NCI-H1105 (cell line): ENCODE data around the gene IGFBP6.
A peak's percentile ranks its signal among the peaks of the same experiment; 100 is the strongest.
"Not testable (repeated sequence)": the region's sequence is repeated elsewhere in the genome, so short reads cannot be mapped to it uniquely, and the experiment has no call there.

Experiments
- DNase-seq: peaks from one replicate; lab custom pipeline; 2025; lab: John Stamatoyannopoulos, UW

Gene IGFBP6

GRCh38 chr12:53096759-53097158 lies 708 bp upstream of the IGFBP6 start:
- no peak for DNase-seq

DNA sequence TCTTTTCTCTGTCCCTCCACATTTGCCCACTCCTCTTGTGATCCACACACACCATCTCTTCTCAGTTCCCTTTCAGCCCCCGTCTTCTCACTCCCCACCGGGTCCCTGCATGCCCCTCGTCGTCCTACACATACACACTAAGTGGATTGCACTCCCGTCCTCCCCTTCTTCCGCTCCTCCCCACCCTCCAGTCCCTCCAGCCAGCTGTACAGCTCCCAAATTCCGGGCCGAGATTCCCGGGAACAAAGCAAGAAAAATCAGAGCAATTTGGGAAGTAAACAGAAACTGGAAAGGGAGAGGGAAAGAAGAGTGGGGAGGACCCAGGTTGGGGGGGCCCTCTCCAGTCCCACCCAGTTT lies 282 bp upstream of the IGFBP6 start:
- no peak for DNase-seq

DNA sequence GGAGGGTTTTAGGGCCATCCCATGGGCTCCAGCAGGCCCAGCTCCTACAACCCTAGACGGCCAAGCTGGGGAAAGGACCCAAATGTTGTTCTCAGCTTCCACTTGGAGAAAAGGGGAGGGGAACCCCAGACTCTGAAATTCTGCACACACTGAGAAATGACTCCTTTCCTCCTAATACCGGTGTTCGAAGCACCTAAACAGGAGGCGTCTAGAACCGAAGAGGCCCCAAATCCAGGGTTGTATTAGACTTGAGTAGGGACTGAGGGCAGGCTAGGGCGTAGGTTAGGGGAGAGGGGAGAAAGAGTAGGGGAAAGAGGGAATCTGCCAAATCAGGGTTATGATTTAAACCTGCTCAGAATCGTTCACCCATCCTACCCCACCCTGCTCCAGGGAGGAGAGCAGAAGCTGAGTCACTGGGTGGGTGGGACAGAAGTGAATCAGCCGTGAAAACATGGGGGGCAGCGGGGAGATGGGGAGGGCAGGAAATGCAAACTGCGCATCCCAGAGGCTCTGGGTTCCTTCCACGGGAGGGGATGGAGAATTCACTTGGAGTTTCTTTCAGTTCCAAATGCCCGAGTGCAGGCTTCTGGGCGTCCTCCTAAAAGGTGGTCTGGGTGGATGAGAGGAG lies 1.0 kb downstream of the IGFBP6 start:
- DNase-seq: no peak

DNA sequence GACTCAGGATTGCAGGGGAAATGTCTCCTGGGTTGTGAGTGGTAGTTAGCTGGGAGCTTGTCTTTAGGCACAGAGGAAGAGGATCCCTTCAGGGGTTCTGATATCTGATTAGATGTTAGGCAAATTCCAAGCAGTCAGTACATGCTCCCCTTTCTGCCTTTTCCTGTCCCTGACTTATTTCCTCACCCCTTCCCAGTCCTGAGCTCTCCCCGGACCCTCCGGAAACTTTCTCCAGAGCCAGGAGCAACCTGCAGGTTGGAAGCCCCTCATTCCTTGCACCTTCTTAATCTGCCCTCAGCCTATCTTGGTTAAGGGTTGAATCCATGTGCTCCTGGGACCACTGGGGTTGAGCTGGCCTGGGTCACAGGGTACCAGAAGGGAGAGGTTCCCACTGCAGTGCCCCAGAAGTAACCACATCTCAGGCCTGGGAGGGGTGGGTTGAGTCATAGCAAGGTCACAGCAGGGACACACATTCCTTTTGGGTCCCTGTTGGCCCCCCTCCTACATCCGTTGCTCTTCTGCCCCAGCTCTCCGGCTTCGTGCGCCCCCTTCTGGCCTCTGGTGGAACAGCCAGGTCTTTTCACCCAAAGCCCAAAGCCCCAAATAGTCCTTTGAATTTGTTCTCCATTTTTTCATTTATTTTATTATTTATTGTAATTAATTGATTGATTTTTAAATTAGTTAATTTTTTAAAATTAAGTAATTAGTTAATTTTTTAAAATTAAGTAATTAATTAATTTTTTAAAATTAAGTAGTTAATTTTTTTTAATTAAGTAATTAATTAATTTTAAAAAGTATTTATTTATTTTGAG lies 1.8 kb downstream of the IGFBP6 start:
- peak; percentile 38 for DNase-seq

DNA sequence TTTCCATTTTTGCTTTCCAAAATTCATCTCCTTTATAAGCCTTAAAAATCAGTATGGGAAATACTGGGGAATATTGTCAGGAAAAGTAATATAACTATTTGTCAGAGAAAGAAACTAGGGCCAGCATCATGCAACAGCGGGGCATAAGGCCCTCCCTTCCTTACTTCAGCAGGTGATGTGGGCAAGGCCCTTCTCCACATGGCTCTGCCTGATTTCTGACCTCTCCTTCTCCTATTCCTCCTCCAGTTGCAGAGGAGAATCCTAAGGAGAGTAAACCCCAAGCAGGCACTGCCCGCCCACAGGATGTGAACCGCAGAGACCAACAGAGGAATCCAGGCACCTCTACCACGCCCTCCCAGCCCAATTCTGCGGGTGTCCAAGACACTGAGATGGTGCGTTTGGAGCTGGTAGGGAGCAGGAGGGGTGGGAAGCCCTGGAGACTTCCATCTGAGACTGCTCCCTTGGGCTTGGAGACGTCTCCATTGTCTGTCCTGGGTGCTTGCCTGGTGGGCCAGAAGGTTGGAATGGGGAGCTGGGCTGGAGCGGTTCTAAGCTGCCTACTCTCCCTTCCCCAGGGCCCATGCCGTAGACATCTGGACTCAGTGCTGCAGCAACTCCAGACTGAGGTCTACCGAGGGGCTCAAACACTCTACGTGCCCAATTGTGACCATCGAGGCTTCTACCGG lies 3.1 kb downstream of the IGFBP6 start:
- DNase-seq: no peak

DNA sequence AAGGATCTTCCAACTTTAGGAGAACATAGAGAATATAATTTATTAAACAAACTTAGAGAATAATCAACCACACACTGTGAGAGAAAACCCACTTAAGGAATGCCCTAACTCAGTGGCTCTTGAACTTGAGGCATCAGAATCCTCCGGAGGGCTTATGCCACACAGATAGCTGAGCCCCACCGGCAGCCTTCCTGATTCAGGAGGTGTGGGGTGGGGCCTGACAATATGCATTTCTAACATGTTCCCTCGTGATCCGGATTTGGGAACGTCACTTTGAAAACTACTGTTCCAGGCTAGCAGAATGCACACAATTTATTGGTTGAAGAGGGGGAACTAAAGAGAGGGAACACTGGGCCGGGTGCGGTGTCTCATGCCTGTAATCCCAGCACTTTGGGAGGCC lies 3.8 kb downstream of the IGFBP6 start:
- DNase-seq: no peak

GRCh38 chr12:53101931-53102781 lies 4.7 kb downstream of the IGFBP6 start:
- DNase-seq: no peak

GRCh38 chr12:53102883-53103807 lies 5.7 kb downstream of the IGFBP6 start, which contains the start of gene SOAT2:
SOAT2 (plus strand) TSS chr12:53103486; CDS start chr12:53103578, 92 bp downstream.
- no peak for DNase-seq

GRCh38 chr12:53103860-53104305 lies 6.4 kb downstream of the IGFBP6 start:
- DNase-seq: no peak

DNA sequence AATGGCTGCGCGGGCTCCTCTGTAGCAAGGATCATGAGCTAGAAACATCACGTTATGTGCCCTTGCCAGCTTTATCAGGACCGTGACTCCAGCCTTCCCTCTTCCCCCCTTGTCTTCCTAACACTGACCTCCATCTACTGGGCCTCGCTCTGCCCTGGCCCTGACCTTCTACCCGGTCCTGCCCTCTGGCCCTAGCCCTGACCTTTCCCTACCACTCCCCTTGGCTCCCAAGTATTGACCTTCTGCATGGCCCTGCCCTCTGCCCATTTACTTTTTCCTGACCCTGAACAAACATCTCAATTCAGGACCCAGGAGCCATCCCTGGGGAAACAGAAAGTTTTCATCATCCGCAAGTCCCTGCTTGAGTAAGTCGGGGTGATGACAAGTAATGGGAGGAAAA lies 7.8 kb downstream of the IGFBP6 start:
- DNase-seq: no peak

DNA sequence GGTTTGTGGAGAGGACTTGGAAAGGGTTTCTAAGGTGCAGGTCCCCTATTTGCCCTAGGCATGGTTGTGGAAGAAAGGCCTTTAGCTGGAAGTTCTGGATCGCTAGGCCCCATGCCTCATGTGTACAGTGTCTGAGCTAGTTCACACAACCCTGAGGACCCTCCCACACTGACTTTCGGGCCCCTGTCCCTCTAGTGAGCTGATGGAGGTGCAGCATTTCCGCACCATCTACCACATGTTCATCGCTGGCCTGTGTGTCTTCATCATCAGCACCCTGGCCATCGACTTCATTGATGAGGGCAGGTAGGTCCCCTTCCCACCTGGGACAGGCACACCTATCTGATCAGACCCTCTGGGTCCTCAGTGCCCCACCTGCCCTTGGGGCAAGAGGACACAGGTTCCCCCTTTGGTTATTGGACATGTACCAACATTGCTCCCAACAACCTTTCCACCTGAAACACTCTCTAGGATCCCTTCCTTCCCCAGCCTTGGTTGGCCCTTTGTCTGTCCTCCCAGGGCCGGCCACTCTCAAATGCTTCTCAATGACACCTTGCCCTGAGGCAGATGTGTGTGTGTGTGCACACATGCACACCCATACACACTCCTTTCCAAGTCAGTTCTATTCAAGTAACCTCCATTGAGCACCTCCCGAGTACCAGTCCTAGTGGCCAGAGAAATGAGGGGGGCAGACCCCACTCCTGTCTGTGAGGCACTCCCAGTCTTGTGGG lies 8.4 kb downstream of the IGFBP6 start:
- DNase-seq: no peak

- DNase-seq: no peak
Measured at GRCh38 chr12:53107122-53107521, 9.7 kb downstream of the IGFBP6 start.

DNA sequence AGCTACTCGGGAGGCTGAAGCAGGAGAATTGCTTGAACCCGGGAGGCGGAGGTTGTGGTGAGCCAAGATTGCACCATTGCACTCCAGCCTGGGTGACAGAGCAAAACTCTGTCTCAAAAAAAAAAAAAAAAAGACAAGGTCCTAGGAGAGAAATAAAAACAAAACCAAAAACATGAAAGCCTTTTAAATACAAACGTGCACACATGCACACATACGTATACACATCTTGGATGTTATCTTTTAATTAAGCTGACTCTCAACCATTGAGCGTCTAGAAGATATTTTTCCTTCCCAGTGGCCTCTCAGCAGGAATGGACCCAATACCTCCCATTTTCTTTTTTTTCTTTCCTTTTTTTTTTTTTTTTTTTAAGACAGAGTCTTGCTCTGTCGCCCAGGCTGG lies 15.0 kb downstream of the IGFBP6 start:
- not testable (repeated sequence) for DNase-seq

DNA sequence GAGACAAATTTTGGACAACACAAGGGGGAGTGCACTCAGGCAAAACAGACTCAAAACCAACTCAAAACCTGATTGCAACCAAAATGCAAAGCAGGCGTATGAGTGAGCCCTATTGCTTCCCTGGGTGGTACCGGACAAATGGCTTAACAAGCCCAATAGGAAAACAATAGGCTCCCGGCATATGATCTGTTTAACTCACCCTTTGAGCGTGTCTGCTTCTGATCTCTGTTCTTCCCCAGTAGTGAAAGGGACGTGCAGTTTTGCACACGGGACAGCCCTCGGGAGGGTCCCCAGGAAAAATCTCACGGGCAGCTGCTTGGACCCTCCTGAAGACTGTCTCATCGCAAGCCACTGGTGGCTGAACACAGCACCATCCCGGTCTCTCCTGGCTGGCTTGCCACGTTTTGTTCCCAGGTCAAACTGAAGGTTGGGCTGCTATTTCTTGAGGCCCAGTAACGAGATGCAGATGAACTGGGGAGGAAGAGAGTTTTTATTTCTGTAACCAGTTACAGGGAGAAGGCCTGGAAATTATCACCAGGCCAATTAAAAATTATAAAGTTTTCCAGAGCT lies 15.8 kb downstream of the IGFBP6 start:
- no peak for DNase-seq

GRCh38 chr12:53113951-53114350 lies 16.5 kb downstream of the IGFBP6 start:
- no peak for DNase-seq

DNA sequence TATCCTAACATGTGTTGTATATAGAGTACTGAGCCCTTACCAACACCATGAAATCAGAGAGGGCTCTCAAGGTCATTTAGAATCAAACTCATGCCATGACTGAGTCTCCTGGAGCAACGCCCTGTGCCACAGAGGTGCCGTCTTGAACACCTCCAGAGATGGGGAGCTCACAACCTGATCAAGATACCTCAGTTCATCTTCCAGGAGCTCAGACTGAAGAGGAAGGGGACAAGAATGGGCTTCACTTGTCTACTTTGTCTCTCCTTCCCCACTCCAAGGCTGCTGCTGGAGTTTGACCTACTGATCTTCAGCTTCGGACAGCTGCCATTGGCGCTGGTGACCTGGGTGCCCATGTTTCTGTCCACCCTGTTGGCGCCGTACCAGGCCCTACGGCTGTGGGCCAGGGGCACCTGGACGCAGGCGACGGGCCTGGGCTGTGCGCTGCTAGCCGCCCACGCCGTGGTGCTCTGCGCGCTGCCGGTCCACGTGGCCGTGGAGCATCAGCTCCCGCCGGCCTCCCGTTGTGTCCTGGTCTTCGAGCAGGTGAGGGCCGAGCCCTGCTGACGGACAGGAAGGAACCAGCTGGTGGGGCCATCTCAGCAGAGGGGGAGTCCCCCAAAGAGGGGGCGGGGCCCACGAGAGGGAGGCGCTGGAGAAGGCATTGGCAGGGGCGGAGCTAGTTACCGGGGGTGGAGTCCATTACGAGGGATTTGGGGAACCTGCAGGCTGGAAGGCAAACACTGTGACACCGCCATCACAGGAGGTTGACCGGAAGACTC lies 17.8 kb downstream of the IGFBP6 start:
- no peak for DNase-seq

DNA sequence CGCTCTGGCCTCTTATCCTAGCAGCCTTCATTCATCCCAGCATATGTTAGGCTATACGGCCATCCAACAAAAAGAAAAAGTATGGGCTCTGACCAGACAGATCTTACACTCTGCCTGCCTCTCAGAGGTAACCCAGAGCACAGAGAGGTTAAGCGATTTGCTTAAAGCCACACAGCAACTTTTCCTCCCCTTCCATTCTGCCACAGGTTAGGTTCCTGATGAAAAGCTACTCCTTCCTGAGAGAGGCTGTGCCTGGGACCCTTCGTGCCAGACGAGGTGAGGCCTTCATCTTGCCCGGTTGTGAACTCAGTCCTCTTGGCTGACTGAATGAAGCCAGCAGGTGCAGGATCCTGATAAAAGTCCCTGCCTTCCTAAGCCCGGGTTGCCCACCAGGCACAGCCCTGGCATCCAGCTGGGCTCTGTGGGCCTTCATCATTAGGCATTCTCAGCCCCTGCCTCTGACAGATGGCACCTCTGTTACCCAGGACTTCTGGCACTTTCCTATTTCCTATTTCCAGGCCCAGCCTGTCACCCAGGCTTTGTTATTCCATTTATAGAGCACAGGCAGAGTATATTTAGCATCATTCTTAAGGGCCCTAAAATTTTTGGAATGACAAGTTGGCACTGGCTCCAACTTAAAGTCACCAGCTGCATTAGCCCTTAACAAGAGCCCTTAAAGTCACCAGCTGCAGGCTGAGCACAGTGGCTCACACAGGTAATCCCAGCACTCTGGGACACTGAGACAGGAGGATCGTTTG lies 18.6 kb downstream of the IGFBP6 start:
- no peak for DNase-seq

DNA sequence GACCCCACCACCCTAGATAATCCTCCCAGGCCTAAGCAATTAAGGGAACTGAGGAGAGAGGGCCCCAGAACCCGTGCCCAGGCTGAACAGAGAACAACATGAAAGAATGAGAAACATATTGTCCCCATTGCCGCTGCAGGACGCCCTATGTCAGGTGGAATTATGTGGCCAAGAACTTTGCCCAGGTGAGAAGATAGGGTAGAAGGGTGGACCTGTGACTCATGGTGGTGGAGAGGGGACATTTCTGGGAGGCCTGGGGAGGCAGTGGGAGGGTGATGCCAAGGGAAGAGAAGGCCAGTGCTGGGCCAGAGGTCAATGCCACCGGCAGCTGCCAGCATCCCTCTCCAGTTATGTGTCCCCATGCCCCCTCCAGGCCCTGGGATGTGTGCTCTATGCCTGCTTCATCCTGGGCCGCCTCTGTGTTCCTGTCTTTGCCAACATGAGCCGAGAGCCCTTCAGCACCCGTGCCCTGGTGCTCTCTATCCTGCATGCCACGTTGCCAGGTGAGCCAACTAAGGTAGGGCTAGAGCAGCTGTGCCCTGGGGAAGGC lies 21.4 kb downstream of the IGFBP6 start:
- no peak for DNase-seq
